IMR-90 (cell line): ENCODE measurements around the gene SIGLEC15. TPM values are rescaled to one million over a fixed set of nuclear protein-coding genes. Genes with fewer than 3 reads are reported as not detected.

Source experiments
- ATAC-seq: fragments of 200-7000 bp; cut with Tn5 transposase; 2 replicates; pipeline ENCODE4 v1.9.1; 2020; ENCODE audit warnings: low read depth, mild to moderate bottlenecking, moderate library complexity
- BruUV-seq: library from RNA; stranded (reverse); fragments of 400-500 nt; replicated peaks from 2 replicates; lab custom pipeline; 2021; lab: Mats Ljungman, UMichigan
- CTCF ChIA-PET: fragments of 300-600 bp; formaldehyde crosslinking; extraction: SDS; loops from one replicate; lab custom pipeline; 2021; ENCODE audit warnings: antibody characterized with exemption; lab: Yijun Ruan, JAX
- POLR2A ChIA-PET: fragments of 300-600 bp; sonication (Branson Sonifier 250); formaldehyde crosslinking; loops from one replicate; lab custom pipeline; 2022; ENCODE audit warnings: antibody characterized with exemption; ENCODE audit not compliant: unreplicated experiment; lab: Charles Lee
- DNase-seq: peaks from one replicate; pipeline ENCODE4 v3.0.0; 2013
- H2AFZ ChIP-seq: replicated peaks from 2 replicates; pipeline ENCODE3; 2013; ENCODE audit warnings: low read length, mild to moderate bottlenecking; ENCODE audit not compliant: poor library complexity
- H2AK5ac ChIP-seq: 2 replicates; pipeline ENCODE4 v1.6.1; 2013; ENCODE audit warnings: low read depth, low read length, inconsistent platforms
- H2AK9ac ChIP-seq: replicated peaks from 2 replicates; pipeline ENCODE3; 2013; ENCODE audit warnings: mild to moderate bottlenecking, low read depth, low read length, moderate library complexity; ENCODE audit not compliant: poor library complexity
- H2BK120ac ChIP-seq: 2 replicates; pipeline ENCODE4 v1.6.1; 2013; ENCODE audit warnings: low read depth, low read length, inconsistent platforms
- H2BK15ac ChIP-seq: 3 replicates; pipeline ENCODE4 v1.6.1; 2013; ENCODE audit warnings: low read depth, low read length, inconsistent platforms
- H2BK20ac ChIP-seq: 2 replicates; pipeline ENCODE4 v1.6.1; 2013; ENCODE audit warnings: low read depth, mild to moderate bottlenecking, inconsistent platforms, low read length, moderate library complexity
- H2BK5ac ChIP-seq: 2 replicates; pipeline ENCODE4 v1.6.1; 2013; ENCODE audit warnings: mild to moderate bottlenecking, low read depth, low read length, inconsistent platforms; ENCODE audit not compliant: poor library complexity, severe bottlenecking
- H3K14ac ChIP-seq: replicated peaks from 2 replicates; pipeline ENCODE4 v1.6.1; 2013; ENCODE audit warnings: low read depth, low read length, inconsistent platforms
- H3K18ac ChIP-seq: 2 replicates; pipeline ENCODE4 v1.6.1; 2013; ENCODE audit warnings: low read depth, low read length, control low read depth
- H3K23ac ChIP-seq: 2 replicates; pipeline ENCODE4 v1.6.1; 2013; ENCODE audit warnings: low read depth, low read length, inconsistent platforms
- H3K27ac ChIP-seq: 2 replicates; pipeline ENCODE4 v1.5.1; 2013; ENCODE audit warnings: mild to moderate bottlenecking, control low read depth, low read length; ENCODE audit not compliant: insufficient read depth
- H3K27me3 ChIP-seq: 2 replicates; pipeline ENCODE4 v1.6.1; 2013; ENCODE audit warnings: low read length; ENCODE audit not compliant: control insufficient read depth, insufficient read depth
- H3K36me3 ChIP-seq: 2 replicates; pipeline ENCODE4 v1.6.1; 2013; ENCODE audit warnings: low read length, mixed read lengths; ENCODE audit not compliant: control insufficient read depth, insufficient read depth
- H3K4ac ChIP-seq: 2 replicates; pipeline ENCODE4 v1.6.1; 2013; ENCODE audit warnings: low read depth, low read length, inconsistent platforms
- H3K4me1 ChIP-seq: 2 replicates; pipeline ENCODE4 v1.6.1; 2013; ENCODE audit warnings: low read length, mixed read lengths; ENCODE audit not compliant: control insufficient read depth, insufficient read depth
- H3K4me2 ChIP-seq: 2 replicates; pipeline ENCODE4 v1.6.1; 2013; ENCODE audit warnings: low read depth, mild to moderate bottlenecking, control low read depth, low read length, moderate library complexity
- H3K4me3 ChIP-seq: 2 replicates; pipeline ENCODE4 v1.5.1; 2013; ENCODE audit warnings: low read depth, mild to moderate bottlenecking, control low read depth, low read length, moderate library complexity; ENCODE audit not compliant: insufficient read depth
- H3K56ac ChIP-seq: 2 replicates; pipeline ENCODE4 v1.6.1; 2013; ENCODE audit warnings: low read length, inconsistent platforms; ENCODE audit not compliant: insufficient read depth; ENCODE audit errors: extremely low read depth
- H3K79me1 ChIP-seq, 2 experiments: 2 replicates each; pipeline ENCODE4 v1.6.1; 2013; ENCODE audit warnings: low read length in 2 of 2, inconsistent platforms in 1 of 2, low read depth in 1 of 2
- H3K9ac ChIP-seq: 2 replicates; pipeline ENCODE4 v1.6.1; 2013; ENCODE audit warnings: low read depth, low read length, control low read depth
- H3K9me1 ChIP-seq: 2 replicates; pipeline ENCODE4 v1.6.1; 2013; ENCODE audit warnings: low read length, inconsistent platforms; ENCODE audit not compliant: insufficient read depth
- H3K9me3 ChIP-seq: 2 replicates; pipeline ENCODE4 v1.6.1; 2013; ENCODE audit warnings: low read length; ENCODE audit not compliant: control insufficient read depth, insufficient read depth
- H4K20me1 ChIP-seq: 2 replicates; pipeline ENCODE4 v1.6.1; 2013; ENCODE audit warnings: low read length, inconsistent platforms; ENCODE audit not compliant: insufficient read depth
- H4K5ac ChIP-seq: 2 replicates; pipeline ENCODE4 v1.6.1; 2013; ENCODE audit warnings: mild to moderate bottlenecking, low read depth, low read length, control low read depth
- H4K8ac ChIP-seq, 2 experiments: 2 replicates each; pipeline ENCODE4 v1.6.1; 2013; ENCODE audit warnings: low read depth in 2 of 2, low read length in 2 of 2, control low read depth in 1 of 2, inconsistent platforms in 1 of 2
- H4K91ac ChIP-seq: 2 replicates; pipeline ENCODE4 v1.6.1; 2013; ENCODE audit warnings: low read depth, low read length, inconsistent platforms; ENCODE audit not compliant: insufficient read depth
- BHLHE40 ChIP-seq: fragments of 150-350 bp; IDR thresholded peaks from 2 replicates; pipeline ENCODE4 v1.6.1; 2016; ENCODE audit warnings: mild to moderate bottlenecking, low read depth, low read length
- CEBPB ChIP-seq: IDR thresholded peaks from 2 replicates; pipeline ENCODE4 v1.6.1; 2012; ENCODE audit warnings: low read depth, low read length, improper control_type of control experiment
- CHD1 ChIP-seq: IDR thresholded peaks from 2 replicates; pipeline ENCODE4 v1.6.1; 2012; ENCODE audit warnings: low read depth, low read length, improper control_type of control experiment
- CTCF ChIP-seq: conservative IDR thresholded peaks from 2 replicates; pipeline ENCODE4 v1.5.1; 2012; ENCODE audit warnings: mild to moderate bottlenecking, low read depth, low read length, improper control_type of control experiment
- ELK1 ChIP-seq: fragments of 150-350 bp; IDR thresholded peaks from 2 replicates; pipeline ENCODE4 v1.6.1; 2016; ENCODE audit warnings: low read depth, mild to moderate bottlenecking, low read length, moderate library complexity, borderline replicate concordance
- FOS ChIP-seq: fragments of 150-350 bp; IDR thresholded peaks from 2 replicates; pipeline ENCODE4 v1.6.1; 2016; ENCODE audit warnings: low read depth, low read length
- MAFK ChIP-seq: IDR thresholded peaks from 2 replicates; pipeline ENCODE4 v1.6.1; 2012; ENCODE audit warnings: low read depth, low read length, improper control_type of control experiment
- MAZ ChIP-seq: IDR thresholded peaks from 2 replicates; pipeline ENCODE4 v1.6.1; 2012; ENCODE audit warnings: low read depth, mild to moderate bottlenecking, low read length, improper control_type of control experiment, moderate library complexity, borderline replicate concordance
- MXI1 ChIP-seq: IDR thresholded peaks from 2 replicates; pipeline ENCODE4 v1.6.1; 2012; ENCODE audit warnings: low read depth, mild to moderate bottlenecking, low read length, moderate library complexity, borderline replicate concordance
- NFE2L2 ChIP-seq: fragments of 150-350 bp; IDR thresholded peaks from 2 replicates; pipeline ENCODE4 v1.6.1; 2016; ENCODE audit warnings: low read depth, mild to moderate bottlenecking, low read length
- POLR2A ChIP-seq: IDR thresholded peaks from 2 replicates; pipeline ENCODE4 v1.6.1; 2012; ENCODE audit warnings: mild to moderate bottlenecking, low read depth, low read length
- RAD21 ChIP-seq: IDR thresholded peaks from 2 replicates; pipeline ENCODE4 v1.6.1; 2012; ENCODE audit warnings: low read length, improper control_type of control experiment
- RCOR1 ChIP-seq: IDR thresholded peaks from 2 replicates; pipeline ENCODE4 v1.6.1; 2012; ENCODE audit warnings: mild to moderate bottlenecking, low read length, improper control_type of control experiment; ENCODE audit not compliant: insufficient replicate concordance
- RFX5 ChIP-seq: IDR thresholded peaks from 2 replicates; pipeline ENCODE4 v1.8.0; 2012; ENCODE audit warnings: low read depth, mild to moderate bottlenecking, low read length, moderate library complexity
- SMC3 ChIP-seq: fragments of 150-350 bp; IDR thresholded peaks from 2 replicates; pipeline ENCODE4 v1.6.1; 2016; ENCODE audit warnings: low read depth, mild to moderate bottlenecking, antibody characterized with exemption, low read length, moderate library complexity
- USF2 ChIP-seq: fragments of 150-350 bp; IDR thresholded peaks from 2 replicates; pipeline ENCODE4 v1.6.1; 2017; ENCODE audit warnings: mild to moderate bottlenecking, antibody characterized with exemption, low read length, low read depth
- WGBS, 2 experiments: methylation state at CpG; one replicate each; pipeline versions ENCODE4 v1.1.5 to v1.1.7; 2013; ENCODE audit warnings: missing lambda C conversion rate in 2 of 2; ENCODE audit not compliant: insufficient read length in 1 of 2; ENCODE audit errors: extremely low coverage in 2 of 2; 5-methylcytosine and 5-hydroxymethylcytosine counted together
- dilution Hi-C: fragments of 300-500 bp; cut with HindIII; formaldehyde crosslinking; loops from one replicate; pipeline ENCODE4 v1.14.3; 2018; ENCODE audit warnings: low sequenced_read_pairs; ENCODE audit not compliant: unreplicated experiment
- in situ Hi-C: fragments of 300-500 bp; cut with MboI; formaldehyde crosslinking; loops from 3 replicates; pipeline ENCODE4 v1.14.3; 2019; ENCODE audit warnings: low sequenced_read_pairs, inconsistent platforms, mixed read lengths
- intact Hi-C: fragments of 100-400 bp; cut with micrococcal nuclease; formaldehyde crosslinking; loops from 2 replicates; pipeline ENCODE4 v1.10.0; 2022
- polyA plus RNA-seq, 3 experiments: library from polyadenylated mRNA; depleted of rRNA; stranded (reverse); fragments of >200 nt; gene quantifications; 2 replicates each; pipeline ENCODE4 v1.2.3, GENCODE V29; 2012; ENCODE audit warnings: low replicate concordance in 1 of 3
- total RNA-seq: library from RNA; depleted of rRNA; stranded (reverse); fragments of >200 nt; gene quantifications from 2 replicates; pipeline ENCODE4 v1.2.3, GENCODE V29; 2012

SIGLEC15 gene
- total and polyA plus RNA-seq, 2 of the 4 experiments (the other 2 are of a cell fraction) = 1.1 to 1.8 TPM

GRCh38 chr18:45854036-45854586 lies 28.6 kb downstream of the SIGLEC15 start:
- BruUV-seq = no TSS peak
- Histone ChIP-seq H2AFZ (no peak overlapping the region), H3K27me3 (no peaks in the 10 kb centered on the region), H2BK20ac (no peak overlapping the region), H3K9me1 (peaks cover 16% of the 10 kb centered on the region), H4K8ac (no peak overlapping the region), H3K36me3 (peaks cover 56% of the 10 kb centered on the region), H4K5ac (no peak overlapping the region), H4K91ac (no peak overlapping the region), H3K4me3 (no peak overlapping the region), H3K4me2 (no peak overlapping the region), H3K27ac (no peak overlapping the region), H2AK5ac (no peak overlapping the region), H3K9ac (no peak overlapping the region), H4K20me1 (no peaks in the 10 kb centered on the region), H3K14ac (no peak overlapping the region), H3K9me3 (no peaks in the 10 kb centered on the region), H2BK15ac (no peak overlapping the region), H3K23ac (no peak overlapping the region), H3K4ac (no peak overlapping the region), H3K4me1 (peaks cover 4% of the 10 kb centered on the region; the same call in 1 of the 2 replicates), H3K79me1 (peaks cover 0 to 23% of the 10 kb centered on the region in 2 experiments; a peak in 3 of 4 replicates), H3K18ac (no peak overlapping the region), H2AK9ac (no peak overlapping the region), H3K56ac (no peak overlapping the region), H2BK5ac (no peak overlapping the region), H2BK120ac (no peak overlapping the region)
- dilution Hi-C loops = no loop called here
- in situ Hi-C loops = no loop called here
- WGBS, 2 experiments = no CpG with 5 or more reads among the region's 2 CpGs
- no peak for DNase-seq
- ChIA-PET CTCF (interaction anchor here (1.1 kb wide), 1 partner anchor 120 kb away, joined by 3 read pairs; no protein-coding TSS in a partner anchor), POLR2A (no interaction called here)
- intact Hi-C loops = no loop called here
- ATAC-seq = no peak
- TF ChIP-seq MAZ = no peak
- TF ChIP-seq CHD1 = no peak
- TF ChIP-seq CTCF = no peak
- TF ChIP-seq RAD21 = no peak
- TF ChIP-seq SMC3 = no peak
- no peak for TF ChIP-seq FOS
- TF ChIP-seq POLR2A = no peak
- TF ChIP-seq BHLHE40 = no peak
- no peak for TF ChIP-seq CEBPB
- TF ChIP-seq MAFK = no peak
- no peak for TF ChIP-seq NFE2L2
- TF ChIP-seq RFX5 = no peak
- no peak for TF ChIP-seq MXI1
- TF ChIP-seq ELK1 = no peak
- TF ChIP-seq USF2 = no peak
- no peak for TF ChIP-seq RCOR1
